Esophagus muscularis mucosa (tissue), 3 donors: ENCODE measurements around the gene ANO4.

ENCODE experiments used
- POLR2AphosphoS5 ChIP-seq, 2 donors: sonication (generic); formaldehyde crosslinking; IDR thresholded peaks; one replicate each; pipeline ENCODE4 v1.6.1; 2017; ENCODE audit warnings: antibody characterized with exemption in 2 of 2
- TF ChIP-seq, protein P1 (sequence below), 3 experiments: fragments of 200-600 bp in 2 of 3; fragments of 450-650 bp in 1 of 3; sonication (generic) in 2 of 3; IDR thresholded peaks; one replicate each; pipeline ENCODE4 v1.5.1; 2017 to 2019; ENCODE audit warnings: antibody characterized with exemption in 3 of 3, mild to moderate bottlenecking in 2 of 3, moderate library complexity in 1 of 3

DNA sequence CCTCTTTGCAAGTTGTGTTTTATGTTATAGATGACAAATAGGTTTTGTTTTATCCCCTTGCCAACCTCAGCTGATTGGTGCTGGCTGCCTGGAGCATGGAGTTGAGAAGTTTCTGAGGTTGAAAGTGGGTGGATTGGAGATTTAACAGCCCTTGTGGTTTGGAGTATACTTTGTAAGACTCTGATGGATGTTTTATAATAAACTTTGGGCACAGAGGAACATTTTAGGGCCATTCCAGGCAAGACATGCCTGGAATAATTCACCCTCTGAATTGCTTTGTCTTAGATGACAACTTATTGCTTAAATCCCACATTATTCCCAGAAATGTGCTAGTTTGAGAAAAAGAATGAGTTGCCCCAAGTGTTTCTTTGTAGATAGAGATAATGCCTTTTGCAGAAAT lies 256.6 kb downstream of the ANO4 start:
- TF ChIP-seq, protein P1, sequence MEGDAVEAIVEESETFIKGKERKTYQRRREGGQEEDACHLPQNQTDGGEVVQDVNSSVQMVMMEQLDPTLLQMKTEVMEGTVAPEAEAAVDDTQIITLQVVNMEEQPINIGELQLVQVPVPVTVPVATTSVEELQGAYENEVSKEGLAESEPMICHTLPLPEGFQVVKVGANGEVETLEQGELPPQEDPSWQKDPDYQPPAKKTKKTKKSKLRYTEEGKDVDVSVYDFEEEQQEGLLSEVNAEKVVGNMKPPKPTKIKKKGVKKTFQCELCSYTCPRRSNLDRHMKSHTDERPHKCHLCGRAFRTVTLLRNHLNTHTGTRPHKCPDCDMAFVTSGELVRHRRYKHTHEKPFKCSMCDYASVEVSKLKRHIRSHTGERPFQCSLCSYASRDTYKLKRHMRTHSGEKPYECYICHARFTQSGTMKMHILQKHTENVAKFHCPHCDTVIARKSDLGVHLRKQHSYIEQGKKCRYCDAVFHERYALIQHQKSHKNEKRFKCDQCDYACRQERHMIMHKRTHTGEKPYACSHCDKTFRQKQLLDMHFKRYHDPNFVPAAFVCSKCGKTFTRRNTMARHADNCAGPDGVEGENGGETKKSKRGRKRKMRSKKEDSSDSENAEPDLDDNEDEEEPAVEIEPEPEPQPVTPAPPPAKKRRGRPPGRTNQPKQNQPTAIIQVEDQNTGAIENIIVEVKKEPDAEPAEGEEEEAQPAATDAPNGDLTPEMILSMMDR (IDR thresholded peaks at IDR 0.05), result no peak
- TF ChIP-seq POLR2AphosphoS5 (IDR thresholded peaks at IDR 0.05), result no peak
